HG02642 (cell line): ENCODE measurements around the gene PCDHGC3.

Experiments used
- ATAC-seq: cut with Tn5 transposase; IDR thresholded peaks from one replicate; pipeline ENCODE4 v1.9.1; 2021; ENCODE audit warnings: mild to moderate bottlenecking; ENCODE audit not compliant: unreplicated experiment, poor library complexity

PCDHGC3 gene

DNA sequence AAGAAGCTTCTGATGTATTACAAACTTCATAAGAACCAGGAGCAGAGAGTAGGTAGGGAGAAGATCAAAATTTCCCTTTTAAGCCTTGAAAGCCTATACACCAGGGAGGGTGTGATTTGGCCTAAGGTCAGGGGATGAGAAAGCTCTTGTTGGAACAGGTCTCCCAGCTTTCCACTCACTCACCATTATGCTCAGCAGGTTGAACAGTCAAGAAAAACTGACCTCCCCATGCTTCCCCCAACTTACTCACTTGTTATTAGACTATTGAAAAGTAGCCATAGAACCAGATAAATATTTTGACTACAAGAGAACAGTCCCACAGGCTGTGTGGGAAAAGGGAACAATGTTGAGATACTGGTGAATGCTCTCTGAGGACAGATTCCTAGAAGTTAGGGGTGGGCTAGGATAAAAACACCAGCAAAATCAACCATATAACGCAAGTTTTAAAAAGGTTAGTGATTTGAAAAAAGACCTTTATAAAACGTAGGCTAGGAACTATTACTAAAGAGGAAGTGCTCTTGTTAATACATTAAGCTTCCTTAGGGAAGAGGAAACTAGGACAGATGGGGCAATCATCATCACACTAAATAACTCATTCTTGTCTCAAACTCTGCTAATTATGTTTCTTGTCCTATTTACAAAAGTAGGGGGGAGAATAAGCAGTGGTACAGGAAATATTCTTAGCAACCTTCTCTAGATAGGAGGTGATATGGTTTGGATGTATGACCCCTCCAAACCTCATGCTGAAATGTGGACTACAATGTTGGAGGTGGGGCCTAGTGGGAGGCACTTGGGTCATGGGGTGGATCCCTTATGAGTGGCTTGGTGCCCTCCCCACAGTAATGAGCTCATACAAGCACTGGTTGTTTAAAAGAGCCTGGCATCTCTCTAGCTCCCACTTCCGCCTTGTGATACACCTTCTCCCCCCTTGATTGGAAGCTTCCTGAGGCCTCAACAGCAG lies 44.1 kb downstream of the PCDHGC3 start:
- no peak for ATAC-seq

DNA sequence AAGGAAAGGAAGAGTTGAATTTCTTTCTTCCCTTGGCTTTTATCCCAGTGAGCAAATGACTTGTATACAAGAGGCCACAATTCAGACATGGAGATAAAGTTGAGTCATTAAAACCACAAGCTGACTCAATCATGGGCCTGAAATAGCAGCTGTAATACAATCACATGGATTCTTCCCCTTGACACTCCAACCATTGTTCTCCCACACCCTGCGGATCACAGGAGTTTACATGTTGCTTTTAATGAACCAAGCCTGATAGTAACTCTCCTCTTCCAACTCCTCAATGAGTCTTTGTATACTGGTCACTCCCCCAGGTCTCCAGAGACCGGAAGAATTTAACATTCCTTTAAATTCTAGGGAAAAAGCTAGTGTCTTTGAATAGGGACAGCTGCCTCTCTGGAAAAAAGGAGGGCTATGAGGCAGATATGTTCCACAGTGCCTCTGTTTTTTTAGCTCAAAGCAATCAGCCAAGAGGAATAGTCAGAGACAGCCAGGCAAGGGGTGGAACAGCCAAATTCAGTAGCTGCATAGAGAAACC lies 45.5 kb downstream of the PCDHGC3 start:
- ATAC-seq, result no peak

DNA sequence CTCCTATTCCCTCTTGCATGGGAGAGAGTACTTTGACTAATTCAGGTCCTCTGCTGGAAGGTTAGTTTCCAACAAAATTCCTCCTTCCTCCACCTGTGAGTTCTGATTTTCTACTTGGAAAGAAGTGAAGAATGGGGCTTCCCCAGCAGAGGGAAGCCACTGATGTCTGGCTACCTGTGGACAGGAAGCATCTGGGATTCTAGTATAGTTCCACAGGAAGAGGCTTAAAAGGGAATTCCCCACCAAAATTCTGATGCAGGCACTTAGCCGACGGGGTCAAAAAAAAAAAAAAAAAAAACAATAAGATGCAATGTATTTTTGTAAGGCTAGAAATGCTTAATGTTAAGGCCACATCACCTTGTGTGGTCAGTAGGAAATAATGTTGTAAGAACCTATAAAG lies 46.5 kb downstream of the PCDHGC3 start:
- ATAC-seq, result no peak

DNA sequence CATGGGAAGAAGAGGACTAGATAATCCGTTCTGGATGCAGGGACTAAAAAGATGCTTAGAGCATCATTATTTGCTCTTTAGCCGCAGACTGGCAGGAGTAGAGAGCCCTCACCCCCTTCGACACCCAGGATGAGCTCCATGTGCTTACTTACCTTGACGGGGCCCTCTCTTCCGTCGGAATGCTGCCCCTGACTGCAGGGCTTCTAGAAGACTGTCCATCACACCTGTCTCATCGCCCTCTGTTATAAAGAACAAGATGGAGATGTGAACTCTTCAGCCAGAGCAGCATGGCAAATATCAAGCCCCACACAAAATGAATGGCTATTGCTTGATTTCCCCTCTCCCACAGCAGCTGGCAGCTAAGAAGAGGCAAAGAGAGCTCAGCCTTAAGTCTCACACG lies 48.2 kb downstream of the PCDHGC3 start:
- no peak for ATAC-seq

DNA sequence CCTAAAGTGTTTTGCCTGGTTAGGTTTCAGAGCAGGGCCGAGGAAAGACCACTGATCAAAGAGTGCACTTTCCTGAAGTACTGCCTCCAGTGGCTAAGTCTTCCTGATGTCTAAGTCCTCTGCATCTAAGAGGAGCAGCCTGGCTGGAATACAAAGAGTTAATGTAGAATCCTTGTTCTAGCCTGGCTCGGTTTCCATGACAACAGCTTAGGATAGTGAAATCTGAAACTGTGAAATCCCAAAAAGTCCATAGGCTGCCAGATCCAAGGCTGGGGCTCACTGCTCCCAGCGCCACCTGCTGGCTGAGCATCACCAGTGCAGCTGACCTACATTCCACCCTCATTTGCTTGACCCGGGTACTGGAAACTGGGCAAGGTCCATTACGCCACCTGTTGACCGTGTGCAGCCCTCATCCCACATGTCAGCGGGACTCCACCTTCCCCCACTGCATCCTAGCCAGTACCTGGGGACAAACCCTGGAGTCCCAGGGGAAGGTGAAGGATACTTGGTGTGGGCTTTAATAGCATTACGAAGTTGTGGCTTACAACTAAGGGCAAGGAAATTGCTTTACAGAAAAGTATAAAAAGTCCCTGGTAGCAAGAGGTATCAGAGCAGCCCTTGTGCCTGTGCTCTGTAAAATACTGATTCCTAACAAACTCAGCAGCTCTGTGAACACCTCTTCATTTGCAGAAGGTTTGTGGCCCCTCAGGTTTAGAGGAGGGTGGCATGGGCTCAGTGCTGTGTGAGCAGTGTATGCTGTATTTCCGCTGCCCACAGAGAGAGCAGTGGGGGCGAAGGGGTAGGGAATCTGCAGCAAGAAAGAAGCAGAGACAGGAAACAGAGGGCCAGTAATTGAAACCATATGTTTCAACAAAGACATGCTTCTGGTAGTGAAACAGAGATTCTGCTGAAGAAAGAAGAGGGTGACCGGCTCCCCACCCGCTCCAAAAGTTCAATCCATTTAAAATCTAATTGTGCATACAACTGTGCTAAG lies 49.1 kb downstream of the PCDHGC3 start:
- peak; percentile 72 for ATAC-seq

DNA sequence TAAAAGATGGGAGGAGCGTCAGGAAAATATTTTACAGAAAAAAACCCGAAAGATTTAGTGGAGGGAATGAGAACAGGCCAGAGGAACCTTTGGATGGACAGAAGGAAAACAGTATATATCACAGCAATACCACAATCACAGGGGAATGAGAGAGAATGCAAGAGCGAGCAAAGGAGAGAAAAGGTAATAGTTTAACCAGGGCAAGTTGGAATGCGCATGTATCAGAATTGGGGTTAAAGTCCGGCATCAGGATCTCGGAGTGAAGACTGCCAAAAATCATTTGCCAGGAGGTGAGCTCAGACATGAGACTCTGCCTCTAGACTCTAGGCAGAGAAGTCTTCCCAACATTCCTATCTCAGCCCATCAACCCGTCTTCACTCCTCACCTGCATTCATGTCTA lies 49.9 kb downstream of the PCDHGC3 start:
- ATAC-seq, result no peak

DNA sequence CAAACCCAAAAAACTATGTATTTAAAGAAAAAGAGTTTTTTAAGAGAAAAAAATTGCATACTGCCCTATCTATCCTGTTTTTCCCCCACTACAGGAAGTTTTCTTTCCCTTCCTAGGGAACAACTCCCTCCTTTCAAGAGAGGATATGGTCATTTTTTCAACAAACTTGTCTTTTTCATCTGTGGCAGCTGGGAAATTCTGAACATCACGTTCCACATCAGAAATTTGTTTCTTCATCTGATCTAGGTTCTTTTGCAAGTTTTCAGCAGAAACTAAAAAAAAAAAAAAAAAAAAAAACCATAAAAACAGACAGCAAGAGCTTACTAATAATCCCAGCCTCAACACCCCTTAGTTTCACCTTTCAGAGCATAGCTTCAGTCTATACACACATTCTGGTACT lies 51.7 kb downstream of the PCDHGC3 start:
- no peak for ATAC-seq
